ENCODE measurements around the gene SKAP1. TPM values are rescaled to one million over a fixed set of nuclear protein-coding genes. Genes with fewer than 3 reads are reported as not detected.

SKAP1 gene
- total and polyA plus RNA-seq, 2 of the 13 experiments (the other 11 are each of a cell fraction or from before 2014, with no cell fraction given) = 0.21 TPM; not detected in 1

- Histone ChIP-seq H3K9ac (ENCODE audit: insufficient read depth, low read depth, low read length) (no peak overlapping the region), H4K20me1 (ENCODE audit: insufficient read depth, low read length) (no peaks in the 10 kb centered on the region), H3K4me2 (ENCODE audit: low read depth, low read length) (no peak overlapping the region), H3K9me3 (ENCODE audit: low read length) (no peaks in the 10 kb centered on the region), H3K4me1 (ENCODE audit: insufficient read depth, low read length) (no peaks in the 10 kb centered on the region), H2AFZ (ENCODE audit: low read length) (no peak overlapping the region), H3K4me3 (replicated peaks in 1 of 3; ENCODE audit: insufficient read depth in 1 of 3, low read depth in 2 of 3, low read length in 3 of 3) (no peak overlapping the region), H3K27ac (ENCODE audit: extremely low read length, insufficient read depth, low read length) (no peak overlapping the region), H3K36me3 (replicated peaks in 1 of 2; ENCODE audit: control insufficient read depth in 1 of 2, insufficient read depth in 2 of 2, low read length in 2 of 2) (no peaks in the 10 kb centered on the region), H3K27me3 (ENCODE audit: control insufficient read depth in 1 of 2, insufficient read depth in 2 of 2, low read length in 2 of 2) (peaks cover 0 to 6% of the 10 kb centered on the region in 2 experiments; a peak in 1 of 5 replicates), H3K79me2 (ENCODE audit: insufficient read depth, low read length) (no peaks in the 10 kb centered on the region)
- no TSS peak for BruUV-seq (replicated peaks)
- POLR2A ChIA-PET = no interaction called here
- CTCF ChIA-PET (ENCODE audit: low intra/inter-chr PET ratio, low total read pairs) = no interaction called here
- FAIRE-seq = no peak
- TF ChIP-seq ZNF530 (CRISPR knock-in tag; IDR thresholded peaks at IDR 0.05; ENCODE audit: low read depth) (no peak), PITX1 (CRISPR knock-in tag; IDR thresholded peaks at IDR 0.05) (no peak), SMAD3 (CRISPR knock-in tag; IDR thresholded peaks at IDR 0.05) (no peak), ZNF598 (CRISPR knock-in tag; IDR thresholded peaks at IDR 0.05; ENCODE audit: borderline replicate concordance) (no peak)
- 15% methylated on average over 6 of the region's 6 CpGs for WGBS (ENCODE audit: low lambda C conversion rate)
- intact Hi-C loops (cut with micrococcal nuclease; ENCODE audit: unreplicated experiment) (no loop called here), in situ Hi-C loops (cut with HindIII; ENCODE audit: extremely low pct_ligation_motif_present, low pct_unique_long_range_greater_than_20kb) (no loop called here)
- no peak for ATAC-seq
- no peak for DNase-seq (ENCODE audit: low spot score)
Observed at GRCh38 chr17:48184721-48185120, 245.3 kb downstream of the SKAP1 start.

GRCh38 chr17:48181653-48182052 is 248.4 kb downstream of the SKAP1 start:
- DNase-seq (ENCODE audit: low spot score) = no peak

More at GRCh38 chr17:48181653-48182052, 248.4 kb downstream of the SKAP1 start:
- ChIA-PET CTCF (ENCODE audit: low intra/inter-chr PET ratio, low total read pairs) (no interaction called here), POLR2A (no interaction called here)
- TF ChIP-seq FOXO4 (CRISPR knock-in tag; conservative IDR thresholded peaks at IDR 0.05) (no peak), STAG1 (CRISPR knock-in tag; IDR thresholded peaks at IDR 0.05) (peak; percentile 41), SUZ12 (IDR thresholded peaks at IDR 0.05; ENCODE audit: low read depth, low read length) (no peak), DMTF1 (CRISPR knock-in tag; IDR thresholded peaks at IDR 0.05) (no peak)
- TF ChIP-seq, protein P1, sequence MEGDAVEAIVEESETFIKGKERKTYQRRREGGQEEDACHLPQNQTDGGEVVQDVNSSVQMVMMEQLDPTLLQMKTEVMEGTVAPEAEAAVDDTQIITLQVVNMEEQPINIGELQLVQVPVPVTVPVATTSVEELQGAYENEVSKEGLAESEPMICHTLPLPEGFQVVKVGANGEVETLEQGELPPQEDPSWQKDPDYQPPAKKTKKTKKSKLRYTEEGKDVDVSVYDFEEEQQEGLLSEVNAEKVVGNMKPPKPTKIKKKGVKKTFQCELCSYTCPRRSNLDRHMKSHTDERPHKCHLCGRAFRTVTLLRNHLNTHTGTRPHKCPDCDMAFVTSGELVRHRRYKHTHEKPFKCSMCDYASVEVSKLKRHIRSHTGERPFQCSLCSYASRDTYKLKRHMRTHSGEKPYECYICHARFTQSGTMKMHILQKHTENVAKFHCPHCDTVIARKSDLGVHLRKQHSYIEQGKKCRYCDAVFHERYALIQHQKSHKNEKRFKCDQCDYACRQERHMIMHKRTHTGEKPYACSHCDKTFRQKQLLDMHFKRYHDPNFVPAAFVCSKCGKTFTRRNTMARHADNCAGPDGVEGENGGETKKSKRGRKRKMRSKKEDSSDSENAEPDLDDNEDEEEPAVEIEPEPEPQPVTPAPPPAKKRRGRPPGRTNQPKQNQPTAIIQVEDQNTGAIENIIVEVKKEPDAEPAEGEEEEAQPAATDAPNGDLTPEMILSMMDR (CRISPR knock-in tag; IDR thresholded peaks at IDR 0.05) = peak; percentile 49
- Histone ChIP-seq H3K36me3 (replicated peaks in 1 of 2; ENCODE audit: control insufficient read depth in 1 of 2, insufficient read depth in 2 of 2, low read length in 2 of 2) (no peaks in the 10 kb centered on the region), H3K27me3 (ENCODE audit: control insufficient read depth in 1 of 2, insufficient read depth in 2 of 2, low read length in 2 of 2) (peaks cover 0 to 9% of the 10 kb centered on the region in 2 experiments; a peak in 2 of 5 replicates), H3K9me3 (ENCODE audit: low read length) (no peaks in the 10 kb centered on the region), H3K4me3 (replicated peaks in 1 of 3; ENCODE audit: insufficient read depth in 1 of 3, low read depth in 2 of 3, low read length in 3 of 3) (no peak overlapping the region), H4K20me1 (ENCODE audit: insufficient read depth, low read length) (no peaks in the 10 kb centered on the region), H3K9ac (ENCODE audit: insufficient read depth, low read depth, low read length) (no peak overlapping the region), H3K4me2 (ENCODE audit: low read depth, low read length) (no peak overlapping the region), H3K79me2 (ENCODE audit: insufficient read depth, low read length) (no peaks in the 10 kb centered on the region), H3K27ac (ENCODE audit: extremely low read length, insufficient read depth, low read length) (no peak overlapping the region), H3K4me1 (ENCODE audit: insufficient read depth, low read length) (no peaks in the 10 kb centered on the region), H2AFZ (ENCODE audit: low read length) (no peak overlapping the region)
- peak; percentile 65 for FAIRE-seq
- ATAC-seq = 0 out of 3 replicates have a peak, but pooled peaks have one; percentile 29
- in situ Hi-C loops (cut with HindIII; ENCODE audit: extremely low pct_ligation_motif_present, low pct_unique_long_range_greater_than_20kb) (no loop called here), intact Hi-C loops (cut with micrococcal nuclease; ENCODE audit: unreplicated experiment) (no loop called here)
- no TSS peak for BruUV-seq (replicated peaks)
- WGBS (ENCODE audit: low lambda C conversion rate) = 0% methylated on average over 1 of the region's 1 CpG

All from HepG2 (cell line).